Retinal pigment epithelial cell (primary cell): Measurements from ENCODE around the gene P2RY14.

Experiments
- DNase-seq: peaks from one replicate; pipeline ENCODE4 v3.0.0-alpha.2; 2010; ENCODE audit warnings: low read depth
- H3K4me3 ChIP-seq: 2 replicates; pipeline ENCODE4 v1.5.1; 2011; ENCODE audit warnings: mild to moderate bottlenecking, low read length, control low read depth, moderate library complexity
- CTCF ChIP-seq: conservative IDR thresholded peaks from 2 replicates; pipeline ENCODE4 v1.5.1; 2011; ENCODE audit warnings: low read depth, low read length, control low read depth, inconsistent platforms

Gene P2RY14

GRCh38 chr3:151201051-151201730, 77.2 kb downstream of the P2RY14 start:
- DNase-seq: no peak
- H3K4me3 ChIP-seq: no peak overlapping the region
- TF ChIP-seq CTCF: no peak

DNA sequence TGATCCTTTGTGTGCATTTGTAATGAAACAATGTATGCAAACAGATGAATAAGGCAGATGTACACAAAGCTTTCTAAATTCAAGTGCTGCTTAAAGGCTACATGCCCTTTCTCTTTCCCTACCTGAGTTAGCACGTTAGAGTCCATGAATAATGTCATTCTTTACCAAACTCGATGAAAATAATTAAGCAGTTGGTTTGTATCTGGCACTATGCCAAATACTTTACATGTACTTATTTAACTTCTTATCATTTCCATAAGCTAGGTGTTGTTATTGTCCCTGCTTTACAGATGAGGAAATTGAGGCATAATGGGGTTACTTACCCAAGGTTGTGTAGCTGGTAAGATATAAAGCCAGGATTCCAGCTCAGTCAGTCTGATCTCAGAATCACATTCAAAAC, 77.8 kb downstream of the P2RY14 start:
- TF ChIP-seq CTCF: no peak
- DNase-seq: no peak
- no peak overlapping the region for H3K4me3 ChIP-seq

GRCh38 chr3:151199554-151200438, 78.5 kb downstream of the P2RY14 start:
- H3K4me3 ChIP-seq: no peak overlapping the region
- TF ChIP-seq CTCF: no peak
- no peak for DNase-seq

- no peak for DNase-seq
- no peak overlapping the region for H3K4me3 ChIP-seq
- TF ChIP-seq CTCF: no peak
Observed at GRCh38 chr3:151198849-151199248, 79.5 kb downstream of the P2RY14 start.

DNA sequence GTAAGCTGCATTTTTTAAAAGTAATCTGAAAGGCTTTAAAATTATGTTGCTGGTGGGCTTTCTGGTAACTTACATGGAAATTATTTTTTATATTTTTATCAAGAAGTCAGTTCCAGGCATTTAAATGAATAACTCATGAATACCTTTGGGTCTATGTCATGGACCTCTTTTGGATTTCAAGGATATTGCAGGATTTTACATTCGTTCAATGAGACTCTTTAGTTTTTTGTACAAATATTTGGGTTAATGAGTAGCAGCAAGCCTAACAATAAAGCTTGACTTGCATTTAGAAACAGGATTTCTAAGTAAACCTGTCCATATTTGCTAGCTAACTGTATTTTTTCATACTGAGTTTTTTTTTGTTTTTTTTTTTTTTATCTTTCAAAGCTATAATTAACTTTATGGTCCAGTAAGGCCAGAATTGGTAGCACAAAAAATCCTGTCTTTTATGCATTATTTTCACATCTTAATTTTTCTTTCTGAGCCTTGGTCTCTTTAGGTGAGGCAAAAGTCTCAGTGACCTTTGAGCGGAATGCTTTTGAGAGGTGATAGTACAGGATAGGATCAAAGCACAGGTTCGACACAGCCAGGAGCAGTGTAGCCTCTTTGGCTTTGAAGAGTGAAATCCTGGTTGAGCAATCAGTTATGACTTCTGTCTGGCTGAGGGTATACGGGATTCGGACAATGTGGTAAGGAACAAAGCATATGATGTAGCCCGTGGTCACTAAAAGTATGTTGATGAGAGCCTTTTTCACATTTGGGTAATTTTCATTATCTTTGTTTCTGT, 80.2 kb downstream of the P2RY14 start:
- no peak overlapping the region for H3K4me3 ChIP-seq
- no peak for TF ChIP-seq CTCF
- no peak for DNase-seq

GRCh38 chr3:151197228-151197627, 81.1 kb downstream of the P2RY14 start:
- TF ChIP-seq CTCF: no peak
- no peak for DNase-seq
- no peak overlapping the region for H3K4me3 ChIP-seq
